HAP-1 (cell line): ENCODE measurements around the gene DOCK8.
"Not testable (repeated sequence)": the region's sequence is repeated elsewhere in the genome, so short reads cannot be mapped to it uniquely, and the experiment has no call there.

Source experiments
- DNase-seq, 2 experiments: peaks; one replicate each; pipeline ENCODE4 v3.0.0-alpha.2; 2016 to 2020; ENCODE audit warnings: low spot score in 2 of 2
- H3K27me3 ChIP-seq: fragments of 250-450 bp; sonication (Bioruptor Pico); 2 replicates; pipeline ENCODE4 v1.5.1; 2020; ENCODE audit warnings: low read depth, mild to moderate bottlenecking, moderate library complexity
- H3K36me3 ChIP-seq: fragments of 250-450 bp; sonication (Bioruptor Pico); replicated peaks from 2 replicates; pipeline ENCODE4 v1.5.1; 2020; ENCODE audit warnings: mild to moderate bottlenecking
- H3K4me1 ChIP-seq: fragments of 250-450 bp; sonication (Bioruptor Pico); 2 replicates; pipeline ENCODE4 v1.5.1; 2020; ENCODE audit warnings: mild to moderate bottlenecking
- H3K4me3 ChIP-seq: fragments of 250-450 bp; sonication (Bioruptor Pico); 2 replicates; pipeline ENCODE4 v1.5.1; 2020; ENCODE audit warnings: mild to moderate bottlenecking, moderate library complexity
- H3K9me3 ChIP-seq: fragments of 250-450 bp; sonication (Bioruptor Pico); 2 replicates; pipeline ENCODE4 v1.5.1; 2020; ENCODE audit warnings: mild to moderate bottlenecking, moderate library complexity
- in situ Hi-C: fragments of 300-500 bp; cut with MboI; formaldehyde crosslinking; loops from 3 replicates; pipeline ENCODE4 v1.14.3; 2020; ENCODE audit warnings: low sequenced_read_pairs, inconsistent platforms, mixed read lengths

Gene DOCK8

GRCh38 chr9:217950-218349 lies 3.3 kb downstream of the DOCK8 start:
- Histone ChIP-seq H3K36me3 (no peaks in the 10 kb centered on the region), H3K9me3 (no peaks in the 10 kb centered on the region), H3K4me1 (peaks cover 8% of the 10 kb centered on the region; the same call in 1 of the 2 replicates), H3K4me3 (no peak overlapping the region), H3K27me3 (no peaks in the 10 kb centered on the region)
- in situ Hi-C loops: no loop called here
- DNase-seq: no peak

DNA sequence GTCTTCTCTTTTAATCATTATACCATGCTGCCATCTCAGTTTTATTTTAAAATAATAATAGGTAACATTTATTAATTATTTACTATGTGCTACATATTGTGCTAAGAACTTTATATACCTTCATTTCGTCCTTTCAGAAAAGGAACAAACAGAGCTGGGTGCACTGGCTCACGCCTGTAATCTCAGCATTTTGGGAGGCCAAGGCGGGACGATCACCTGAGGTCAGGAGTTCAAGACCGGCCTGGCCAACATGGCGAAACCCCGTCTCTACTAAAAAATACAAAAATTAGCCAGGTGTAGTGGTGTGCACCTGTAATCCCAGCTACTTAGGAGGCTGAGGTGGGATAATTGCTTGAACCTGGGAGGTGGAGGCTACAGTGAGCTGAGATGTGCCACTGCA lies 4.4 kb downstream of the DOCK8 start:
- DNase-seq, H3K9me3 ChIP-seq, in situ Hi-C loops, H3K36me3 ChIP-seq, H3K27me3 ChIP-seq, H3K4me1 ChIP-seq, H3K4me3 ChIP-seq: not testable (repeated sequence)

DNA sequence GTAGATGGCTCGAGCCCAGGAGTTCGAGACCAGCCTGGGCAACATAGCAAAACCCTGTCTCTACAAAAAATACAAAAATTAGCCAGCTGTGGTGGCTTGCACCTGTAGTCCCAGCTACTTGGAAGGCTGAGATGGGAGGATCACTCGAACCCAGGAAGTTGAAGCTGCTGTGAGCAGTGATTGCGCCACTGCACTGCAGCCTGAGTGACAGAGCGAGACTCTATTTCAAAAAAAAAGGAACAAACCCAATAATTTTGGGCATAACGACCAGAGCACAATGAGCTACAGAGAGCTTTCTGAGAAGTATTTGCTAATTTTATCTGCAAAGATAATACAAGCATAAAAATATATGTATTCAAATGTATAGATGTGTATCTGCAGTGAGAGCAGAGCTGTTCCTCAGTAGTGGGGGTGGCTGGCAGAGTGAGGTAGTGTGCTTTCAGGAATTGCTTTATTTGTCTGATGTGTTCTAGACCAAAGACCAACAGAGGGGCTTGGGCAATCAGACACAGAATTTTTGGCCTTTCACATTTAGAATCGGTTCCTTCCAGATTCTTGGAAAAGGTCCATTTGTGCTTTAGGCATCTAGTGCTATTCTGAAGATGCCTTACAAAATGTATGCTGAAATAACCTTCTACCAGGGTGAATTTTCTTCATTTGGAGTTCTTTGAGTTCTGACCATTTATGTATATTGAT lies 5.2 kb downstream of the DOCK8 start:
- Histone ChIP-seq H3K27me3 (no peaks in the 10 kb centered on the region), H3K9me3 (no peaks in the 10 kb centered on the region), H3K4me3 (no peak overlapping the region), H3K36me3 (no peaks in the 10 kb centered on the region), H3K4me1 (peaks cover 6% of the 10 kb centered on the region; the same call in 1 of the 2 replicates)
- in situ Hi-C loops: no loop called here
- no peak for DNase-seq

DNA sequence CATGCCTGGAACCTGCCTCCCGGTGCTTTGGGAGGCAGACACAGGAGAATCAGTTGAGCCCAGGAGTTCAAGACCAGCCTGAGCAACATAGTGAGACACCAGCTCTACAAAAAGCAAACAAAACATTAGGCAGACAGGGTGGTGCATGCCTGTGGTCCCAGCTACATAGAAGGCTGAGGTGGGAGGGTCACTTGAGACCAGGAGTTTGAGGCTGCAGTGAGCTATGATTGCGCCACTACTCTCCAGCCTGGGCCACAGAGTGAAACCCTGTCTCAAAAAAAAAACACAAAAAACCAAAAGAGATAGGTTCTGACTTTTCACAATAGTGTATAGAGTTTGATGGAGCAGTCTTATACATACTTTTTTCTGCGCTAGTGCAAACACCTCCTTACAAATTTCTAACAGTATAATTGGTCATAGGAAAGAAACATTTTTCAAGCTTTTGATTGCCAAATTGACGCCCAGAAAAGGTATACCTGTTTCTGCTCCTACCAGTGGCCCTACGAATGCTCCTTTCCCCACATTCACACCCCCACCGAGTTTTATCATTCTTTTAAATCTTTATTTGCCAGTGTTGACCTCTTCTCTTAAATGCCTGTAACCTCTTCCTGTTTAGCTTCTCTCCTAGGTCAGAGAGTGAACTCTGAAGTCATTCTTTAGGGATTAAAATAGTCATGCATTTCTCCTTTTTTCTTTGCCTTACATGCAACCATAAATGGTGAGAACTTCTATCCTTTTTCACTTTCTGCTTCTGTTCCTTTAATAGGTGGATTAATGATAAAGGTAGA lies 7.5 kb downstream of the DOCK8 start:
- H3K4me1 ChIP-seq: peaks cover 6% of the 10 kb centered on the region; the same call in 1 of the 2 replicates
- DNase-seq: no peak
- no peaks in the 10 kb centered on the region for H3K36me3 ChIP-seq
- no peaks in the 10 kb centered on the region for H3K9me3 ChIP-seq
- no peak overlapping the region for H3K4me3 ChIP-seq
- in situ Hi-C loops: no loop called here
- H3K27me3 ChIP-seq: no peaks in the 10 kb centered on the region

GRCh38 chr9:223152-223551 lies 8.5 kb downstream of the DOCK8 start:
- Histone ChIP-seq H3K9me3 (no peaks in the 10 kb centered on the region), H3K4me1 (peaks cover 6% of the 10 kb centered on the region; the same call in 1 of the 2 replicates), H3K4me3 (no peak overlapping the region), H3K27me3 (no peaks in the 10 kb centered on the region), H3K36me3 (no peaks in the 10 kb centered on the region)
- no peak for DNase-seq
- in situ Hi-C loops: no loop called here

GRCh38 chr9:224026-224425 lies 9.4 kb downstream of the DOCK8 start:
- peaks cover 6% of the 10 kb centered on the region; the same call in 1 of the 2 replicates for H3K4me1 ChIP-seq
- no peak overlapping the region for H3K4me3 ChIP-seq
- no peaks in the 10 kb centered on the region for H3K27me3 ChIP-seq
- no peaks in the 10 kb centered on the region for H3K36me3 ChIP-seq
- no peaks in the 10 kb centered on the region for H3K9me3 ChIP-seq
- no peak for DNase-seq
- in situ Hi-C loops: no loop called here

GRCh38 chr9:224582-225520 lies 10.2 kb downstream of the DOCK8 start:
- Histone ChIP-seq H3K9me3 (no peaks in the 10 kb centered on the region), H3K4me1 (peaks cover 6% of the 10 kb centered on the region; the same call in 1 of the 2 replicates), H3K36me3 (no peaks in the 10 kb centered on the region), H3K4me3 (no peak overlapping the region), H3K27me3 (no peaks in the 10 kb centered on the region)
- no peak for DNase-seq
- in situ Hi-C loops: no loop called here

DNA sequence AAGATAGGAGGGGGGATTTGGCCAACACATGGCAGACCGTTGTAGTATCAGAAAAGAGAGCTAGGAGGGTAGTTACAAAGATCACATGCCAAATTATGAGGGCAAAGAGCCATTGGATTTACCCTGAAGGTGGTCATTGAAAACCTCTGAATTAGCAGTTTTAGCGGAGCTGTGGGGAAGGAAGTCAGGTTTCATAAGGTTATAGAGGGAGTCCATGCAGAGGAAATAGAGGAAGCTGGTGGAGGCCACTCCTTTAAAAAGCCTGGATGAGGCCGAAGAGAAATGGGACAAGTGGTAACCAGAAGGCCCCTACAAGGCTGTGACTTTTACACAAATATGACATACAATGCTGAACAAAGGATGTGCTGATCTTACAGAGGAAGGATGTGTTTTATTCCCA lies 13.2 kb downstream of the DOCK8 start:
- H3K36me3 ChIP-seq: no peaks in the 10 kb centered on the region
- peaks cover under 1% of the 10 kb centered on the region; the same call in 1 of the 2 replicates for H3K4me1 ChIP-seq
- no peak for DNase-seq
- H3K27me3 ChIP-seq: no peaks in the 10 kb centered on the region
- in situ Hi-C loops: no loop called here
- no peaks in the 10 kb centered on the region for H3K9me3 ChIP-seq
- no peak overlapping the region for H3K4me3 ChIP-seq

DNA sequence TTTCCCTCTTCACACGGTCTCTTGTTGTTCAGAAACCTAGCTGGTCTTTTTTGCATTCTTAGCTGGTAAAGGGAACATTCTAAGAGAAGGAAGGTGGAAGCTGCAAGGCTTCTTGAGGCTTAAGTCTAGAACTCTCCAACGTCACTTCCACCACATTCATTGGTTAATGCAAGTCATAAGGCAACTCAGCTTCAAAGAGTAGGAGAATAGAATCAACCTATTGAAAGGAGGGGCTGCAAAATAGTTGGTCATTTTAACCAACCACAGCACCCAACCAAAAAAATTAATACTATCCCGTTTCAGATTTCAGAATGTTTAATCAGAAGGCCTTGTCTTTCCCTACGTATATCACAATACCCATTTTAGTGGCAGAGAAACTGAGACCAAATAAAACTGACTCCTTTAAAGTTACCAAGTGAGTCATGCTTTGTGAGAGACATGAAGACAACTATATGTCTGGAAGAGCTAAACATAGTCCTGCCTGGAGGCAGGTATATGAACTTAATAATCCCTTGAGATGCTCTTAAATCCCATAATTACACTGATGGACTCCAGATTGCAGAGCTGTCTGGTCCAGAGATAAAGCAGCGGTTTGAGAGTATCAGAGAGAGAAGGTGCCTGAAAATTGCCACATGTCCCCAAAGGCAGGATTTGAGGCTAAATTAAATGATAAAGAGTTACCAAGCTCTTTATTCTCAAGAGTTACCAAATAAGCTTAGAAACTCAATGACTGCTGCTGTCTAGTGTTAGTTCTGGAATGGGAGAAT lies 14.4 kb downstream of the DOCK8 start:
- in situ Hi-C loops: no loop called here
- DNase-seq: no peak
- Histone ChIP-seq H3K27me3 (no peaks in the 10 kb centered on the region), H3K36me3 (no peaks in the 10 kb centered on the region), H3K4me1 (no peaks in the 10 kb centered on the region), H3K4me3 (no peak overlapping the region), H3K9me3 (no peaks in the 10 kb centered on the region)

- H3K36me3 ChIP-seq, H3K4me1 ChIP-seq, H3K27me3 ChIP-seq, DNase-seq, in situ Hi-C loops, H3K9me3 ChIP-seq, H3K4me3 ChIP-seq: not testable (repeated sequence)
These were observed 17.0 kb downstream of the DOCK8 start for GRCh38 chr9:231625-232024.

GRCh38 chr9:233708-234107 lies 19.0 kb downstream of the DOCK8 start:
- H3K4me1 ChIP-seq, H3K27me3 ChIP-seq, H3K9me3 ChIP-seq, H3K36me3 ChIP-seq, in situ Hi-C loops, H3K4me3 ChIP-seq, DNase-seq: not testable (repeated sequence)

DNA sequence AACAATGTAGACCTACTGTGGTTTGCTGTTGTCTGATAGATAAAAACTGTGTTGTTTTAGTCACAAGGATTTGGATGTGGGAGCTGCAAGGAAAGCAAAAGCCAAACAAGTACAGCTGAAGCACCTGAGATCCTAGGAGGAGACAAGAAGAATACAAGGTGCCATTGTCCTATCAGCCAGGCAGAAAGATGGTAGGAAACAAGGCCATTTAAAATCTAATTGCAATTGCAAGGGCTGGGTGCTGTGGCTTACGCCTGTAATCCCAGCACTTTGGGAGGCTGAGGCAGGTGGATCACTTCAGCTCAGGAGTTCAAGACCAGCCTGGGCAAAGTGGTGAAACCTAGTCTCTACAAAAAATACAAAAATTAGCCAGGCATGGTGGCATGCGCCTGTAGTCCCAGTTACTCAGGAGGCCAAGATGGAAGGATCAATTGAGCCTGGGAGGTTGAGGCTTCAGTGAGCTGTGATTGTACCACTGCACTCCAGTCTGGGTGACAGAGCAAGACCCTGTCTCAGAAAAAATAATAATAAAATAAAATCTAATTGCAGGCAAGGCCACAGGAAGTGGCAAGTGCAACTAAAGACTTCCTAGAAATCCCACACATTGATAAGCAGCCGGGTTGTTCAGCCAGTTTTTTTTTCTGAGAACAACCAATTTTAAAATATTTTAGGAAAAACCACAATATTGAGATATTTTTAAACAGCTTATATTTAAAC lies 22.6 kb downstream of the DOCK8 start:
- in situ Hi-C loops: no loop called here
- H3K36me3 ChIP-seq: no peaks in the 10 kb centered on the region
- H3K9me3 ChIP-seq: no peaks in the 10 kb centered on the region
- H3K4me3 ChIP-seq: no peak overlapping the region
- H3K27me3 ChIP-seq: peaks cover 7% of the 10 kb centered on the region; the same call in 1 of the 2 replicates
- DNase-seq: no peak
- H3K4me1 ChIP-seq: no peaks in the 10 kb centered on the region
